GM12891 (cell line): Measurements from ENCODE around the gene RNU2-1.

Experiments used
- POLR2A ChIP-seq: IDR thresholded peaks from 2 replicates; pipeline ENCODE4 v1.6.1; 2011; ENCODE audit warnings: low read depth, low read length, control low read depth
- POLR2AphosphoS5 ChIP-seq: IDR thresholded peaks from 2 replicates; pipeline ENCODE4 v1.6.1; 2011; ENCODE audit warnings: low read depth, low read length, control low read depth
- SPI1 ChIP-seq: IDR thresholded peaks from 2 replicates; pipeline ENCODE4 v1.6.1; 2011; ENCODE audit warnings: low read depth, low read length, control low read depth
- TAF1 ChIP-seq: IDR thresholded peaks from 2 replicates; pipeline ENCODE4 v1.6.1; 2011; ENCODE audit warnings: low read depth, low read length, control low read depth

DNA sequence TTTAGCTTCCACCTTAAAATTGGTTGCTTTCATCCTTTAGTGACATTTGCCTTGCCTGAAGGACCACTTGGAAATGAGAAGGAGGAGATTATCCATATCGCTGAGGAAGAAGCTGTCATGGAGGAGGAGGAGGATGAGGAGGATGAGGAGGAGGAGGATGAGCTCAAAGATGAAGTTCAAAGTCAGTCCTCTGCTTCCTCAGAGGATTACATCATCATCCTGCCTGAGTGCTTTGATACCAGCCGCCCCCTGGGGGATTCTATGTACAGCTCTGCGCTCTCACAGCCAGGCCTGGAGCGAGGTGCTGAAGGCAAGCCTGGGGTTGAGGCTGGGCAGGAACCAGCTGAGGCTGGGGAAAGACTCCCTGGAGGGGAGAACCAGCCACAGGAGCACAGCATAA, 33.6 kb downstream of the RNU2-1 start:
- TF ChIP-seq POLR2A (no peak), TAF1 (no peak), POLR2AphosphoS5 (no peak), SPI1 (no peak)
